Measurements from ENCODE around the gene KRT24. TPM values are rescaled to one million over a fixed set of nuclear protein-coding genes. Genes with fewer than 3 reads are reported as not detected.

The KRT24 gene
- total and polyA plus RNA-seq, 2 donors (not counting 3 experiments of a cell fraction or from before 2014, with no cell fraction given), result not detected

- Histone ChIP-seq H3K9ac (replicated peaks; ENCODE audit: extremely low read depth, insufficient read depth, low read length) (no peak overlapping the region), H3K4me3 (replicated peaks in 1 of 3; ENCODE audit: insufficient read depth in 1 of 3, low read depth in 1 of 3, low read length in 3 of 3) (no peak overlapping the region), H3K79me2 (ENCODE audit: control insufficient read depth, insufficient read depth, low read length) (no peaks in the 10 kb centered on the region), H3K36me3 (ENCODE audit: control insufficient read depth in 2 of 2, extremely low read depth in 1 of 2, insufficient read depth in 2 of 2, low read length in 2 of 2) (no peaks in the 10 kb centered on the region), H2AFZ (ENCODE audit: low read depth, low read length) (no peak overlapping the region), H3K27me3 (ENCODE audit: control insufficient read depth in 2 of 2, insufficient read depth in 2 of 2, low read length in 2 of 2) (peaks cover 3 to 10% of the 10 kb centered on the region in 2 experiments), H3K9me3 (replicated peaks; ENCODE audit: control insufficient read depth, insufficient read depth, low read length) (no peaks in the 10 kb centered on the region), H3K4me2 (ENCODE audit: insufficient read depth, low read length) (no peak overlapping the region), H4K20me1 (replicated peaks; ENCODE audit: control insufficient read depth, extremely low read depth, insufficient read depth, low read length) (no peaks in the 10 kb centered on the region), H3K9me1 (replicated peaks; ENCODE audit: control insufficient read depth, extremely low read depth, insufficient read depth, low read length) (no peaks in the 10 kb centered on the region), H3K4me1 (ENCODE audit: control insufficient read depth, extremely low read depth, insufficient read depth, low read length) (peaks cover 1% of the 10 kb centered on the region), H3K27ac (ENCODE audit: insufficient read depth, low read depth, low read length) (no peak overlapping the region)
- no peak for TF ChIP-seq POLR2A (IDR thresholded peaks at IDR 0.05; ENCODE audit: low read depth, low read length)
- FAIRE-seq, result no peak
- POLR2A ChIA-PET, result no interaction called here
- dilution Hi-C loops (cut with MboI; ENCODE audit: extremely low pct_ligation_motif_present, low sequenced_read_pairs), result no loop called here
- BruUV-seq (replicated peaks), result no TSS peak
- CTCF ChIA-PET, result interaction anchor here (1.1 kb wide), 1 partner anchor 14 kb away, joined by 3 read pairs; no protein-coding TSS in a partner anchor
- intact Hi-C loops (cut with micrococcal nuclease), result no loop called here
- DNase-seq (ENCODE audit: low read depth, low spot score), result no peak
Observed at GRCh38 chr17:40702271-40702670, 1.3 kb downstream of the KRT24 start.

GRCh38 chr17:40699853-40700252, 3.7 kb downstream of the KRT24 start:
- H3K4me3 ChIP-seq (replicated peaks in 1 of 3; ENCODE audit: insufficient read depth in 1 of 3, low read depth in 1 of 3, low read length in 3 of 3), result no peak overlapping the region
- peaks cover 0 to 6% of the 10 kb centered on the region in 2 experiments for H3K27me3 ChIP-seq (ENCODE audit: control insufficient read depth in 2 of 2, insufficient read depth in 2 of 2, low read length in 2 of 2)
- no TSS peak for BruUV-seq (replicated peaks)
- no peak for DNase-seq (ENCODE audit: low read depth, low spot score)
- H3K79me2 ChIP-seq (ENCODE audit: control insufficient read depth, insufficient read depth, low read length), result no peaks in the 10 kb centered on the region
- no peaks in the 10 kb centered on the region for H3K36me3 ChIP-seq (ENCODE audit: control insufficient read depth in 2 of 2, extremely low read depth in 1 of 2, insufficient read depth in 2 of 2, low read length in 2 of 2)
- no peak overlapping the region for H3K4me2 ChIP-seq (ENCODE audit: insufficient read depth, low read length)
- H3K9me3 ChIP-seq (replicated peaks; ENCODE audit: control insufficient read depth, insufficient read depth, low read length), result no peaks in the 10 kb centered on the region
- H4K20me1 ChIP-seq (replicated peaks; ENCODE audit: control insufficient read depth, extremely low read depth, insufficient read depth, low read length), result no peaks in the 10 kb centered on the region
- H2AFZ ChIP-seq (ENCODE audit: low read depth, low read length), result no peak overlapping the region
- ChIA-PET CTCF (no interaction called here), POLR2A (no interaction called here)
- no peak overlapping the region for H3K9ac ChIP-seq (replicated peaks; ENCODE audit: extremely low read depth, insufficient read depth, low read length)
- dilution Hi-C loops (cut with MboI; ENCODE audit: extremely low pct_ligation_motif_present, low sequenced_read_pairs) (no loop called here), intact Hi-C loops (cut with micrococcal nuclease) (no loop called here)
- no peak overlapping the region for H3K27ac ChIP-seq (ENCODE audit: insufficient read depth, low read depth, low read length)
- FAIRE-seq, result no peak
- H3K4me1 ChIP-seq (ENCODE audit: control insufficient read depth, extremely low read depth, insufficient read depth, low read length), result no peaks in the 10 kb centered on the region
- TF ChIP-seq JUN (IDR thresholded peaks at IDR 0.05; ENCODE audit: borderline replicate concordance, insufficient read depth, insufficient read length, low read depth), result no peak
- no peak for TF ChIP-seq MAX (IDR thresholded peaks at IDR 0.05; ENCODE audit: insufficient read depth, insufficient read length)
- TF ChIP-seq CTCF (IDR thresholded peaks at IDR 0.05; ENCODE audit: extremely low read depth in 1 of 2, insufficient read depth in 1 of 2, low read depth in 1 of 2, low read length in 2 of 2), result no peak
- TF ChIP-seq EZH2 (IDR thresholded peaks at IDR 0.05; ENCODE audit: borderline replicate concordance, low read depth, low read length, severe bottlenecking), result no peak
- no peak for TF ChIP-seq MYC (IDR thresholded peaks at IDR 0.05; ENCODE audit: low read depth, low read length)
- TF ChIP-seq POLR2AphosphoS5 (IDR thresholded peaks at IDR 0.05; ENCODE audit: insufficient read depth, low read depth, low read length), result no peak
- no peak for TF ChIP-seq FOS (IDR thresholded peaks at IDR 0.05; ENCODE audit: borderline replicate concordance, insufficient read depth, low read length)
- no peaks in the 10 kb centered on the region for H3K9me1 ChIP-seq (replicated peaks; ENCODE audit: control insufficient read depth, extremely low read depth, insufficient read depth, low read length)

Measured in endothelial cell of umbilical vein (primary cell).